HEK293T (cell line): ENCODE data around the gene TTK.

ENCODE experiments used
- CTCF ChIA-PET: fragments of 350-600 bp; formaldehyde crosslinking; extraction: SDS; loops from one replicate; lab custom pipeline; 2021; ENCODE audit warnings: antibody characterized with exemption, inconsistent platforms; lab: Yijun Ruan, JAX
- POLR2A ChIA-PET: fragments of 350-600 bp; formaldehyde crosslinking; extraction: SDS; loops from one replicate; lab custom pipeline; 2020; ENCODE audit warnings: antibody characterized with exemption, inconsistent platforms; lab: Yijun Ruan, JAX
- DNase-seq: peaks from one replicate; pipeline ENCODE4 v3.0.0; 2012; ENCODE audit warnings: mixed read lengths; ENCODE audit errors: extremely low spot score
- ARNT ChIP-seq: fragments of 450-650 bp; IDR thresholded peaks from 2 replicates; pipeline ENCODE4 v1.6.1; 2017; ENCODE audit warnings: mild to moderate bottlenecking
- BHLHE40 ChIP-seq: fragments of 450-650 bp; IDR thresholded peaks from 2 replicates; pipeline ENCODE4 v1.6.1; 2016; ENCODE audit warnings: mild to moderate bottlenecking, moderate library complexity, borderline replicate concordance
- CTBP1 ChIP-seq: fragments of 450-650 bp; IDR thresholded peaks from 2 replicates; pipeline ENCODE4 v1.6.1; 2016; ENCODE audit warnings: borderline replicate concordance
- ELF4 ChIP-seq: fragments of 450-650 bp; IDR thresholded peaks from 2 replicates; pipeline ENCODE4 v1.6.1; 2017; ENCODE audit warnings: antibody characterized with exemption
- FOXA1 ChIP-seq: fragments of 450-650 bp; IDR thresholded peaks from 2 replicates; pipeline ENCODE4 v1.6.1; 2016; ENCODE audit warnings: mild to moderate bottlenecking
- FOXK2 ChIP-seq: fragments of 450-650 bp; IDR thresholded peaks from 2 replicates; pipeline ENCODE4 v1.6.1; 2016; ENCODE audit warnings: mild to moderate bottlenecking
- FOXM1 ChIP-seq: fragments of 450-650 bp; IDR thresholded peaks from 2 replicates; pipeline ENCODE4 v1.6.1; 2017; ENCODE audit warnings: mild to moderate bottlenecking, borderline replicate concordance
- HDGF ChIP-seq: fragments of 450-650 bp; IDR thresholded peaks from 2 replicates; pipeline ENCODE4 v1.6.1; 2017; ENCODE audit warnings: antibody characterized with exemption, borderline replicate concordance
- L3MBTL2 ChIP-seq: fragments of 450-650 bp; conservative IDR thresholded peaks from 2 replicates; pipeline ENCODE4 v1.6.1; 2016; ENCODE audit warnings: mild to moderate bottlenecking
- NFRKB ChIP-seq: fragments of 450-650 bp; IDR thresholded peaks from 2 replicates; pipeline ENCODE4 v1.6.1; 2016; ENCODE audit warnings: mild to moderate bottlenecking, moderate library complexity
- PKNOX1 ChIP-seq: fragments of 450-650 bp; IDR thresholded peaks from 2 replicates; pipeline ENCODE4 v1.6.1; 2016
- SP1 ChIP-seq: fragments of 450-650 bp; IDR thresholded peaks from 2 replicates; pipeline ENCODE4 v1.6.1; 2017
- SUZ12 ChIP-seq: fragments of 450-650 bp; IDR thresholded peaks from 2 replicates; pipeline ENCODE4 v1.6.1; 2016; ENCODE audit warnings: mild to moderate bottlenecking
- TARDBP ChIP-seq: fragments of 450-650 bp; IDR thresholded peaks from 2 replicates; pipeline ENCODE4 v1.6.1; 2016

TTK gene

GRCh38 chr6:80088637-80089036 lies 84.2 kb downstream of the TTK start:
- CTCF ChIA-PET: no interaction called here
- POLR2A ChIA-PET: no interaction called here
- TF ChIP-seq L3MBTL2 (no peak), ELF4 (no peak), NFRKB (no peak), FOXK2 (no peak), BHLHE40 (no peak), ARNT (no peak), SUZ12 (no peak)
- no peak for DNase-seq

- DNase-seq: no peak
- TF ChIP-seq TARDBP (no peak), ELF4 (no peak), NFRKB (no peak), PKNOX1 (no peak), SUZ12 (no peak), FOXK2 (no peak), FOXA1 (no peak), CTBP1 (no peak), SP1 (no peak), FOXM1 (no peak), L3MBTL2 (no peak), ARNT (no peak), HDGF (no peak)
- POLR2A ChIA-PET: no interaction called here
- CTCF ChIA-PET: no interaction called here
Measured at GRCh38 chr6:80091506-80091905, 87.1 kb downstream of the TTK start.
